ENCODE data around the gene POLE.

POLE gene

GRCh38 chr12:132717011-132717410 lies 29.9 kb upstream of the POLE start:
- no peak for TF ChIP-seq CEBPB (IDR thresholded peaks at IDR 0.05)

GRCh38 chr12:132716356-132716755 lies 29.2 kb upstream of the POLE start:
- TF ChIP-seq EP300 (IDR thresholded peaks at IDR 0.05; ENCODE audit: borderline replicate concordance) (no peak), TEAD4 (IDR thresholded peaks at IDR 0.05) (no peak), TAF1 (IDR thresholded peaks at IDR 0.05; ENCODE audit: low read depth) (no peak), EGR1 (IDR thresholded peaks at IDR 0.05) (no peak), ZBTB7A (IDR thresholded peaks at IDR 0.05; ENCODE audit: low read depth) (no peak), REST (IDR thresholded peaks at IDR 0.05; ENCODE audit: low read depth) (no peak), NFIC (IDR thresholded peaks at IDR 0.05) (no peak), TCF12 (IDR thresholded peaks at IDR 0.05; ENCODE audit: low read depth) (no peak), CEBPB (IDR thresholded peaks at IDR 0.05) (no peak), FOXM1 (IDR thresholded peaks at IDR 0.05; ENCODE audit: borderline replicate concordance, low read depth) (no peak)

GRCh38 chr12:132715874-132716273 lies 28.7 kb upstream of the POLE start:
- TF ChIP-seq EGR1 (IDR thresholded peaks at IDR 0.05) (no peak), MAX (IDR thresholded peaks at IDR 0.05) (no peak)

- TF ChIP-seq FOXM1 (IDR thresholded peaks at IDR 0.05; ENCODE audit: borderline replicate concordance, low read depth) (no peak), NFIC (IDR thresholded peaks at IDR 0.05) (no peak), ZBTB7A (IDR thresholded peaks at IDR 0.05; ENCODE audit: low read depth) (no peak), REST (IDR thresholded peaks at IDR 0.05; ENCODE audit: low read depth) (no peak)
Observed at GRCh38 chr12:132713123-132713522, 26.0 kb upstream of the POLE start.

- no peak for TF ChIP-seq TEAD4 (IDR thresholded peaks at IDR 0.05)
- TF ChIP-seq CREB1 (IDR thresholded peaks at IDR 0.05; ENCODE audit: low read depth), result no peak
- TF ChIP-seq MAX (IDR thresholded peaks at IDR 0.05), result peak; percentile 20; the same call in 1 of the 2 replicates
- no peak for TF ChIP-seq FOXM1 (IDR thresholded peaks at IDR 0.05; ENCODE audit: borderline replicate concordance, low read depth)
- TF ChIP-seq YY1 (IDR thresholded peaks at IDR 0.05; ENCODE audit: low read depth), result no peak
- TF ChIP-seq EP300 (IDR thresholded peaks at IDR 0.05; ENCODE audit: borderline replicate concordance), result no peak
- TF ChIP-seq USF1 (IDR thresholded peaks at IDR 0.05), result no peak
- TF ChIP-seq ZBTB7A (IDR thresholded peaks at IDR 0.05; ENCODE audit: low read depth), result peak; percentile 49; the same call in 1 of the 2 replicates
- no peak for TF ChIP-seq NFIC (IDR thresholded peaks at IDR 0.05)
Observed at GRCh38 chr12:132711080-132711843, 24.1 kb upstream of the POLE start.

GRCh38 chr12:132710405-132711079 lies 23.4 kb upstream of the POLE start, which contains the start of gene PGAM5:
Gene PGAM5, plus strand, starts transcription at chr12:132710842. Its CDS starts 35 bp downstream, at chr12:132710877.
- TF ChIP-seq USF1 (IDR thresholded peaks at IDR 0.05) (no peak; the same call in 1 of the 2 replicates), TEAD4 (IDR thresholded peaks at IDR 0.05) (no peak), FOXM1 (IDR thresholded peaks at IDR 0.05; ENCODE audit: borderline replicate concordance, low read depth) (no peak), CEBPB (IDR thresholded peaks at IDR 0.05) (no peak), RAD21 (IDR thresholded peaks at IDR 0.05; ENCODE audit: low read depth) (no peak), MAX (IDR thresholded peaks at IDR 0.05) (peak; percentile 93), REST (IDR thresholded peaks at IDR 0.05; ENCODE audit: low read depth) (no peak), CREB1 (IDR thresholded peaks at IDR 0.05; ENCODE audit: low read depth) (no peak), EP300 (IDR thresholded peaks at IDR 0.05; ENCODE audit: borderline replicate concordance) (peak; percentile 30; the same call in 1 of the 2 replicates), ZBTB7A (IDR thresholded peaks at IDR 0.05; ENCODE audit: low read depth) (no peak), YY1 (IDR thresholded peaks at IDR 0.05; ENCODE audit: low read depth) (peak; percentile 67; the same call in 1 of the 2 replicates), EGR1 (IDR thresholded peaks at IDR 0.05) (0 out of 2 replicates have a peak, but pooled peaks have one; percentile 49), NFIC (IDR thresholded peaks at IDR 0.05) (no peak), TCF12 (IDR thresholded peaks at IDR 0.05; ENCODE audit: low read depth) (peak; percentile 74), TAF1 (IDR thresholded peaks at IDR 0.05; ENCODE audit: low read depth) (peak; percentile 77)

Data from Ishikawa (cell line).